GM18508 (cell line): ENCODE data around the gene KLHL22.
"Not testable (repeated sequence)": the region's sequence is repeated elsewhere in the genome, so short reads cannot be mapped to it uniquely, and the experiment has no call there.

Source experiments
- ATAC-seq: cut with Tn5 transposase; IDR thresholded peaks from one replicate; pipeline ENCODE4 v1.9.1; 2021; ENCODE audit warnings: moderate number of reproducible peaks; ENCODE audit not compliant: insufficient read depth, unreplicated experiment

KLHL22 gene

GRCh38 chr22:20405291-20405930 lies 90.2 kb downstream of the KLHL22 start:
- ATAC-seq = no peak

DNA sequence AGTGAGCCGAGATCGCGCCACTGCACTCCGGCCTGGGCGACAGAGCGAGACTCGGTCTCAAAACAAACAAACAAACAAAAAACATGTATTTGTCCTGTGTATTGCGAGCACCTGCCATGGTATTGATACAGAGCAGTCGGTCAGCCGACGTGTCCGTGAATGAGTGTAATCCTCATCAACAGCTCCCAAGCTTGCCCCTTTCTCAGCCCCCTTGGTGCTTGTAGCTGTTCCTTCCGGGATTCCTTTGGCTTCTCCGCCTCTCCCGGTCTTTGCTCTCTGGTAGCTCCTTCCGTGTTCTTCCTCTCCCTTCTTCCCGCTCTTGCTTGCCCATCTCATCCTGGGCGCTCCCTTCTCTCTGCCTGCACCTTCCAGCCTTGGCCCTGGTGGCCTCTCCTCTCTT lies 90.7 kb downstream of the KLHL22 start:
- no peak for ATAC-seq

- ATAC-seq = no peak
Observed at GRCh38 chr22:20403779-20404140, 91.8 kb downstream of the KLHL22 start.

DNA sequence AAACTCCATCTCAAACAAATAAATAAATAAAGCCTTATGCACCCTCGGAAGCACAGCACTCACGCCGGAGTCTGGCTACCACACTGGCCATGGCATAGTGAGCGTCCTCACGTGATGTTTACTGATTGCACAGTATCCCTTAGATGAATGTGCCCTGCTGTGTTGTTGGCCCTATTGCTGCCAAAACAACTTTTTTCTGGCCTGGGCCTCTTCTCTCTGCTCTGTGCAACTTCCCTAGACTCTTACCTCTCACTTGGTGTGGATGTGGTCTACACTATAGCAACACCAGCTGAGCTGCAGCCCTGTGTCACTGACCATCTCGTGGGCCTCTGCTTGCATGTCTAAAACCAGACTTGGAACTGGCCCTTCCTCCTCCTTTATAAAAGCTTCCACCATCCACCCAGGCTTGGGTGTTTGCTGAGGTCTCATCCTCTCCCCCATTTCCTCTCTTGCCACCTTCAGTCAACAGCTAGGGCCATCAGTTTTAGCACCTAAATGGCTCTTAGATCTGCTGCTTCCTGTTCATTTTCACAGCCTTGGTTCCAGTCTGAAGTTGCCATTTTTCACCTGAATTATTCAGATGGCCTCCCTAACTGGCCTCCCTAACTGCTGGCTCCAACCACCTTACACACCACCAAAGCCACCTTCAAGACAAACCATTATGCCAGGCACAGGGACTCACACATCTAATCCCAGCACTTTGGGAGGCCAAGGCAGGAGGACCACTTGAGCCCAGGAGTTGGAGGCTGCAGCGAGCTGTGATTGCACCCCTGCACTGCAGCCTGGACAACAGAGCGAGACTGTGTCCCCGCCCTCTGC lies 92.4 kb downstream of the KLHL22 start:
- no peak for ATAC-seq

DNA sequence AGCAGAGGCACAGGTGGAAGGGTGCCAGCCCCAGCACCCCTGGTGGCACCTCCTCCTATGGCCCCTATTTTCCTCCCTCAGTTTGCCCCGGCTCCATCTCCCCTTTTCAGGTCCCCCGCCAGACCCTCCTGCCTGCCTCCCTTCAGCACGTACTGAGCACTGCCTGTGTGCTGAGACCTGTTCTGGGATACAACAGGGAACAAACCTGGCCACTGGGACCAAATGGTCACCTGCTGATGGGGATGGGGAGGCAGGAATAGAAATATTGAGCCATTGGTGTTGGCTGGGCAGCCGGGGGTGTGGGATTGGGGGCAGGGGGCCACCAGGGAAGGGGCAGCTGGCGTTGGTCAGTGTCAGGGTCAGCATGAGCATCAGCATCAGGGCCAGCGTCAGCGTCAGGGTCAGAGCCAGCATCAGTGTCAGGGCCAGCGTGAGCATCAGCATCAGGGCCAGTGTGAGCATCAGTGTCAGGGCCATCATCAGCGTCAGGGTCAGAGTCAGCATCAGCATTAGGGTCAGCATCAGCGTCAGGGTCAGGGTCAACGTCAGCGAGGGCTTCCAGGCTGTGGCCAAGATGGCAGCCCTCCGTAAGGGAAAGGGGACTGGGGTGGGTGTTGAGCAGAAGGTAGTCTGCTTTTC lies 94.1 kb downstream of the KLHL22 start:
- no peak for ATAC-seq

DNA sequence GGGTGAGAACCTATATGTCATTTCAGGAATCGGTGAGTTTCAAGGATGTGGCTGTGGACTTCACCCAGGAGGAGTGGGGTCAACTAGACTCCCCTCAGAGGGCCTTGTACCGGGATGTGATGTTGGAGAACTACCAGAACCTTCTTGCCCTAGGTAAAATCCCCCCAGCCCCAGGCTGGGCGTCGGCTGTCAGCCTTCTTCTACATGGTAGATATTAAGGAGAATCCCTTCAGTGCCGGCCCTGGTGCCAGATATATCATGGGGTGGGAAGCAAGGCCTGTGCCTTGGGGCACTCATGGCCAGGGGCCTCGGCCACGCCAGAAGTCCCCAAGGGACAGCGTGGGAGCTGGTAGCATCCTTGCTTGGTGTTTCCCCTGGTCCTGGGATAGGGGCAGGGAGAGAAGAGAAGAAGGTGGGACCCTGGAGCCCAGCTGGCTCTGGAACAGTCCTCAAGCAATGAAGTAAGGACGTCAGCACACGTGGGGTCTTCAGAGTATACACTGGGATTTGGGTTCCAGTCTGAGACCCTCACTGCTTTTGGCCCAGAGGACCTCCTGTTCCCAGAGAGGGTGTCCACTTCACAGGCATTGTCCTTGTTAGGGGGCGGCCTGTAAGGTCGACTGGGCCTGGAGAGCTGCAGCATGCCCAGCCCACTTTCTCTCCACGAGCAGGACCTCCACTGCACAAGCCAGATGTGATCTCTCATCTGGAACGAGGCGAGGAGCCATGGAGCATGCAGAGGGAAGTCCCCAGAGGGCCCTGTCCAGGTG lies 94.8 kb downstream of the KLHL22 start:
- no peak for ATAC-seq

- ATAC-seq = no peak
Observed at GRCh38 chr22:20399866-20400605, 95.6 kb downstream of the KLHL22 start.

DNA sequence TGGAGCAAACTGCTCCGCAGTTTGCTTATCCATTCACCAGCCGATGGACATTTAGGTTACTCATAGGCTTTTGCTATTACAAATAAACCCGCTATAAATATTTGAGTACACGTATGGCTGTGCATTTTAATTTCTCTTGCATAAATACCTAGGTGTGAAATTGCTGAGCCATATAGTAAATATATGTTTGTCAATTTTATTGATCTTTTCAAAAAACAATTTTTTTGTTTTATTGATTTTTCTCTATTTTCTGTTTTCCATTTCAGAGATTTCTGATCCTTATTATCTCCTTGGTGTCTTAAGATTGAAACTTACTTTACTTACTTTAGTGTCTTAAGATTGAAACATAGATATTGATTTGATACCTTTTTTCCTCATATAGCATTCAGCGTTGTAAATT lies 97.2 kb downstream of the KLHL22 start:
- ATAC-seq = no peak

GRCh38 chr22:20397498-20397897 lies 98.1 kb downstream of the KLHL22 start:
- ATAC-seq = no peak

- ATAC-seq = no peak
Observed at GRCh38 chr22:20396639-20397038, 99.0 kb downstream of the KLHL22 start.

DNA sequence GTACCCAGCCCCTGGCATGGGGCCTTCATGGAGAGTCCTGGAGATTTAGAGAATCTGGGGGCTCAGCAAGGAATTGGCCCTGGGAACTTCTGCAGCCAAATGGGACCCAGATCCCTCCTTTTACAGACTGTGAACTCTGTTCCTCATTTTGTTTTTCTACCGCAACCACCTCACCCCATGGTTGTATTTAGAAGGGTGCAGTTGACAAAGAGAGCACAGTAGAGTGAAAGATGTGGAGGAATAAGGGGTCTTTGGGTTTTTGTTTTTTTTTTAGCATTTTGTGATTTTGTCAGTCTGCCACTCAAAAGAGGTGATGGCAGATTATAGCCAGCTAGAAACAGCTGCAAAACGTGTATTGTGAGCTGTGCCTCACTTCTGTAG lies 99.7 kb downstream of the KLHL22 start:
- no peak for ATAC-seq

GRCh38 chr22:20395181-20395906 lies 100.3 kb downstream of the KLHL22 start:
- ATAC-seq = no peak

DNA sequence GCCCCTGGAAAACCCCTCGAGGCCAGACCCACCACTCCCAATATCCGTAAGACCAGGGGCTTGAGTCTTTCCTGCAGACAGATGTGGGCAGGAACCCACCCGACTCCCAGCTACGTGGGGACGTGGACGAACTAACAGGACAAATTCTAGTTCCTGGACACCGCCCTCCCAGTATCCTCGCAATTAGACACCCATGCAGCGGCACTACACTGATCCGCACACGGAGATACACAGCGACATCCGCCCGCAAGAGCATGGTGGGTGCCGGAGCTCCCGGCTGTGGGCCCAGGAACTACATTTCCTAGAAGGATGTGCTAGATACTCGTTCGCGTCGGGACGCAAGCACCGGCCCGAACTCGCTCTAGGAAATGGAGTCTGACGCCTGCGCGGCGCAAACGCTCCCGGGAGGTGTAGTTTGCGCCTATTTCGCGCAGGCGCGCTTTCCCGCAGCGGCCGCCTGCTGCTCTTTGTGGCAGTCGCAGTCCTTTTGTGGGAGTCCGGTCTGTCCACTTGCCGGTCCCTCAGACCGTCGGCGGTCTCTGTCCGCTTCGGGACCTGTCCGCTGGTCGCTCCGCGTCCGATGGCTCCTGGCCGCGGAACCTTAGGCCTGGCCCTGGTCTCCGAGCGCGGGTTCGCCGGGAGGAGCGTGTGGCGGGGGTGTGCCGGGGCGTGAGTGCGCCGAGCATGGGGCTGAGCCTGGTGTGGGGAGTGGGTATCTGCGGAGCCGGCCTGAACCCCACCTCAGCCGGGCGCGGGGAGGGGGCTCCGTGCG lies 101.7 kb downstream of the KLHL22 start, which contains the start of gene ZNF74:
Gene ZNF74, plus strand, starts transcription at position 447 of the 772 bp plus-strand sequence. CDS start 478 bp downstream, outside the sequence.
- ATAC-seq = no peak

- no peak for ATAC-seq
Observed at GRCh38 chr22:20392983-20393704, 102.5 kb downstream of the KLHL22 start.

DNA sequence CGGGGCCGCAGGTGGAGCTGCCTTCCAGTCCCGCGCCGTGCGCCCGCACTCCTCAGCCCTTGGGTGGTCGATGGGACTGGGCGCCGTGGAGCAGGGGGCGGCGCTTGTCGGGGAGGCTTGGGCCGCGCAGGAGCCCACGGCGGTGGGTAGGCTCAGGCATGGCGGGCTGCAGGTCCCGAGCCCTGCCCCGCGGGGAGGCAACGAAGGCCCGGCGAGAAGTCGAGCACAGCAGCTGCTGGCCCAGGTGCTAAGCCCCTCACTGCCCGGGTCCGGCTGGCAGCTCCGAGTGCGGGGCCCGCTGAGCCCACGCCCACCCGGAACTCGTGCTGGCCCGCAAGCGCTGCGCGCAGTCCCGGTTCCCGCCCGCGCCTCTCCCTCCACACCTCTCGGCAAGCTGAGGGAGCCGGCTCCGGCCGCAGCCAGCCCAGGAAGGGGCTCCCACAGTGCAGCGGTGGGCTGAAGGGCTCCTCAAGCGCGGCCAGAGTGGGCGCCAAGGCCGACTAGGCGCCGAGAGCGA lies 103.2 kb downstream of the KLHL22 start:
- ATAC-seq = not testable (repeated sequence)
